Loucy (cell line): ENCODE data around the gene AMPH.

Experiments used
- EZH2phosphoT487 ChIP-seq: fragments of 200-600 bp; IDR thresholded peaks from 2 replicates; pipeline ENCODE4 v1.6.1; 2018; ENCODE audit warnings: antibody characterized with exemption, mild to moderate bottlenecking, moderate library complexity, borderline replicate concordance
- TF ChIP-seq, protein P1 (sequence below): fragments of 200-600 bp; sonication (generic); conservative IDR thresholded peaks from 2 replicates; pipeline ENCODE4 v1.5.1; 2014; ENCODE audit warnings: mild to moderate bottlenecking, antibody characterized with exemption, low read length

DNA sequence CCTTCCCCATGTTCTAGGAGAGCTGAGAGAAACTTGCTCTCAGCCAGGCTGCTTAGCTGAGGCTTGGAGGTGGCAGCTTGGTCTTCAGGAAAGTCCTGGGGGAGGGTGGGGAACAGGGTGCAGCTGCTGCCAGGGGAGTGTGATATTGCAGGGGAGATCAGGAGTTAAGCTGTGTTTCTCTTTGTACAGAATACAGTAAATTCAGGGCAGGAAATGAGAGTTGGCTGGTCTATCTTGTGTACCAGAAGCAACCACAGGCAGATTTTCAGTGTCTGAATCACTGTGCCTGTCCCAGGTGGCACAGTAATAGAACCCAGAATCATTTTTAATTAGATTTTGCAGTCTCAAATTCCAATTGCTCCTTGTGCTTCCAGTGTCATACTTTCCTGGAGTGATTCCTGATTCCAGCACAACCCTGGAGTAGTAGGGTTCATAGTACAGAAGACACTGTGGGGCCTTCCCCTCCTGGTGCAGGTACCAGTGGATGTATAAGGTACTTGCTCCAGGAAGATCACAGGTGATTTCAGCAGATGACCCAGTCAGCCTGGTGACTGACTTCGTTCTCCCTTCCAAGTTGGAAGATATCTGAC, 263.8 kb downstream of the AMPH start:
- TF ChIP-seq, protein P1, sequence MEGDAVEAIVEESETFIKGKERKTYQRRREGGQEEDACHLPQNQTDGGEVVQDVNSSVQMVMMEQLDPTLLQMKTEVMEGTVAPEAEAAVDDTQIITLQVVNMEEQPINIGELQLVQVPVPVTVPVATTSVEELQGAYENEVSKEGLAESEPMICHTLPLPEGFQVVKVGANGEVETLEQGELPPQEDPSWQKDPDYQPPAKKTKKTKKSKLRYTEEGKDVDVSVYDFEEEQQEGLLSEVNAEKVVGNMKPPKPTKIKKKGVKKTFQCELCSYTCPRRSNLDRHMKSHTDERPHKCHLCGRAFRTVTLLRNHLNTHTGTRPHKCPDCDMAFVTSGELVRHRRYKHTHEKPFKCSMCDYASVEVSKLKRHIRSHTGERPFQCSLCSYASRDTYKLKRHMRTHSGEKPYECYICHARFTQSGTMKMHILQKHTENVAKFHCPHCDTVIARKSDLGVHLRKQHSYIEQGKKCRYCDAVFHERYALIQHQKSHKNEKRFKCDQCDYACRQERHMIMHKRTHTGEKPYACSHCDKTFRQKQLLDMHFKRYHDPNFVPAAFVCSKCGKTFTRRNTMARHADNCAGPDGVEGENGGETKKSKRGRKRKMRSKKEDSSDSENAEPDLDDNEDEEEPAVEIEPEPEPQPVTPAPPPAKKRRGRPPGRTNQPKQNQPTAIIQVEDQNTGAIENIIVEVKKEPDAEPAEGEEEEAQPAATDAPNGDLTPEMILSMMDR = no peak
- TF ChIP-seq EZH2phosphoT487 = no peak
